HG02943 (cell line): ENCODE data around the gene GCK.

Source experiments
- ATAC-seq: cut with Tn5 transposase; IDR thresholded peaks from one replicate; pipeline ENCODE4 v1.9.1; 2021; ENCODE audit warnings: mild to moderate bottlenecking, low read depth, moderate library complexity; ENCODE audit not compliant: unreplicated experiment

The GCK gene

GRCh38 chr7:44223362-44224079, 34.3 kb upstream of the GCK start:
- ATAC-seq, result no peak

- no peak for ATAC-seq
Observed at GRCh38 chr7:44222776-44223261, 33.6 kb upstream of the GCK start.

- no peak for ATAC-seq
Observed at GRCh38 chr7:44222074-44222473, 32.8 kb upstream of the GCK start.

GRCh38 chr7:44221231-44221791, 32.1 kb upstream of the GCK start:
- no peak for ATAC-seq

- no peak for ATAC-seq
Observed at GRCh38 chr7:44220358-44221112, 31.3 kb upstream of the GCK start.

GRCh38 chr7:44220046-44220357, 30.8 kb upstream of the GCK start:
- no peak for ATAC-seq

GRCh38 chr7:44219371-44220045, 30.3 kb upstream of the GCK start:
- no peak for ATAC-seq

- ATAC-seq, result no peak
Observed at GRCh38 chr7:44218418-44219201, 29.4 kb upstream of the GCK start.

- ATAC-seq, result no peak
Observed at GRCh38 chr7:44217852-44218402, 28.7 kb upstream of the GCK start.

- ATAC-seq, result no peak
Observed at GRCh38 chr7:44217223-44217714, 28.0 kb upstream of the GCK start.

GRCh38 chr7:44216521-44217222, 27.4 kb upstream of the GCK start:
- no peak for ATAC-seq

GRCh38 chr7:44216019-44216418, 26.8 kb upstream of the GCK start:
- ATAC-seq, result no peak

- no peak for ATAC-seq
Observed at GRCh38 chr7:44215531-44215930, 26.3 kb upstream of the GCK start.

GRCh38 chr7:44213877-44214388, 24.7 kb upstream of the GCK start:
- no peak for ATAC-seq

- ATAC-seq, result no peak
Observed at GRCh38 chr7:44213206-44213876, 24.1 kb upstream of the GCK start.

GRCh38 chr7:44212581-44213184, 23.4 kb upstream of the GCK start:
- no peak for ATAC-seq

GRCh38 chr7:44212018-44212417, 22.8 kb upstream of the GCK start:
- no peak for ATAC-seq

- ATAC-seq, result no peak
Observed at GRCh38 chr7:44211126-44211675, 22.0 kb upstream of the GCK start.
